ENCODE data around the gene LRRC2.
"Not testable (repeated sequence)": the region's sequence is repeated elsewhere in the genome, so short reads cannot be mapped to it uniquely, and the experiment has no call there.

The LRRC2 gene

DNA sequence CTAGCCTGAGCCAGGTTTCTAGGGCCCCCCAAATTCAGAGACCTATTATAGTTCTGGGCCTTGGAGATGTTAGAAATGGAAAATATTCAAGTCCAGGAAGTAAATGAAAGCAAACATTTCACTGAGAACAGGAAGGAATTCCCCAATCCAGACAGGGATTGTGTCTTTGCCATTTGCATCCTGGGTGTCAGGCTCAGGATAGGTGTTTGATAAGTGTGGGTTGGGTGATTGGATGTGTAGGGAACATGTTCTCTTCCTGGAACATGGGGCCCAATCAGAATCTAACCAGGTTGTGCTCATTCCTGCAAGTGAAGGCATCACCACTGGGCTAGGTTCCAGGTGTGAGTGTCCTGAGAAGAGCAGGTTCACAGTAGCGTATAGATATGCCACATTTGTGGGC is 14.6 kb upstream of the LRRC2 start:
- DNase-seq, result no peak

DNA sequence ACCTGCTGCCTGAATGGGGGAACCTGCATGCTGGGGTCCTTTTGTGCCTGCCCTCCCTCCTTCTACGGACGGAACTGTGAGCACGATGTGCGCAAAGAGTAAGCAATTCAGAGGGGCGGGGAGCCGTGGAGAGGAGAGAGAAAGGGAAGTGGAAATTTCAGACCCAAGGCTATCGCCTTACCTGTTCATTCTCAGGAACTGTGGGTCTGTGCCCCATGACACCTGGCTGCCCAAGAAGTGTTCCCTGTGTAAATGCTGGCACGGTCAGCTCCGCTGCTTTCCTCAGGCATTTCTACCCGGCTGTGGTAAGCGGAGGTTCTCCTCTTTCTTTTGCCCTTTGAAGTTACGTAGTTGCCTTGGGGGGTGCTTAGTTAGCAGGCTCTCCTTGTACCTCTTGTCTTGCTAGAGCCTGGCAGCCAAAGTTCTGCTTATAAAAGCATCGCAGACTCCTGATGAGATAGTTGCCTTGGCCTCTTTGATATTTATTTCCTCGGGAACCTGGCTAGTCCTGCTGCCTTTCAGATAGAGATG is 13.7 kb upstream of the LRRC2 start:
- DNase-seq, result no peak

DNA sequence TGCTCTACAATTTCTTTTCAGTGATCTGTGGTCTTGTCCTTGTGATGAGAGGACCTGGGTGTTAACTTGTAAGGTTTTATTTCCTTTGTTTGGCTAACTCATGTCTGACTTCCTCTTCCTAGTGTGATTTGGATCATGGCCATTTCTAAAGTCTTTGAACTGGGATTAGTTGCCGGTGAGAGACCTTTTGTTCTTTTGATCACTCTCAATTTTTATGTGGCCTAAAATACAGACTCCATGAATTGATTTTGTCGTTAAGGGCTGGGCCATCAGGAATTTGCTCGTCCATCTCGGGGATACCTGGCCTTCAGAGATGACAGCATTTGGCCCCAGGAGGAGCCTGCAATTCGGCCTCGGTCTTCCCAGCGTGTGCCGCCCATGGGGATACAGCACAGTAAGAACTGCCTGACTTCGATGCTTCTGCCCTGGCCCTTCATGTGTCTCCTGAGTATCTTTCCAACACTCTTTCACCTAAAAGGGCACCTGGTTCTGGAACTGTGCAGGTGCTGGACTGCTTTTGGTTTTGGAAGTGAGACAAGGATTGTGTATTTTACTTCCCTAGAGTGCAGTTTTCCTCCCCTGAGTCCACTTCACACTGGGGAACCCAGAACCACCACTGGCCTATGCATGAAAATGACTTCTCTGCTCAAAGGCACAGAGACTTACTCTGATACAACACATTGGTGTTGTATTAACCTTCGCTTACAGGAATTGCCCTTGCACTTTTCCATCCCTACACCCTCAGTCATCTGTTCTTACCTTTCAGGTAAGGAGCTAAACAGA is 13.1 kb upstream of the LRRC2 start:
- no peak for DNase-seq

- DNase-seq, result not testable (repeated sequence)
These were observed 11.6 kb upstream of the LRRC2 start for GRCh38 chr3:46577580-46578249.

DNA sequence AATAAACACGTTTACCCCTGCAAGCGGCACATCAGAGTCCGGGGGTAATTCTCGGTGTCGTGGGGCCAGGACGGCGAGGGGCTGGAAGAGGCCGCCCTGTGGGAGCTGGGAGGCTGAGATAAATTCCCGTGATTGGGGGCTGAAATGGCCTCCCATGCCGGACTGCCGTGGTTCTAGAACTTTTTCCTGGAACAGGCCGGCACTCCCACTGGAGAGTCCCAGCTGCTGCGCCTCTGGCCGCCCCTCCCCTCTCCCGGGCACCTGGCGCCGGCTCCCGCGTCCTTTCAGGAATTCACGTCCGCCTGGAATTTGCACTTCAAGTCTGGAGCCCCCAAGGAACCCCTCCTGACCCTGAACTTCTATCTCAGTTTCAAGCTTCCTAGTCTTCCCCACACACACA is 10.8 kb upstream of the LRRC2 start:
- no peak for DNase-seq

GRCh38 chr3:46576386-46576785 is 10.3 kb upstream of the LRRC2 start:
- DNase-seq, result no peak

DNA sequence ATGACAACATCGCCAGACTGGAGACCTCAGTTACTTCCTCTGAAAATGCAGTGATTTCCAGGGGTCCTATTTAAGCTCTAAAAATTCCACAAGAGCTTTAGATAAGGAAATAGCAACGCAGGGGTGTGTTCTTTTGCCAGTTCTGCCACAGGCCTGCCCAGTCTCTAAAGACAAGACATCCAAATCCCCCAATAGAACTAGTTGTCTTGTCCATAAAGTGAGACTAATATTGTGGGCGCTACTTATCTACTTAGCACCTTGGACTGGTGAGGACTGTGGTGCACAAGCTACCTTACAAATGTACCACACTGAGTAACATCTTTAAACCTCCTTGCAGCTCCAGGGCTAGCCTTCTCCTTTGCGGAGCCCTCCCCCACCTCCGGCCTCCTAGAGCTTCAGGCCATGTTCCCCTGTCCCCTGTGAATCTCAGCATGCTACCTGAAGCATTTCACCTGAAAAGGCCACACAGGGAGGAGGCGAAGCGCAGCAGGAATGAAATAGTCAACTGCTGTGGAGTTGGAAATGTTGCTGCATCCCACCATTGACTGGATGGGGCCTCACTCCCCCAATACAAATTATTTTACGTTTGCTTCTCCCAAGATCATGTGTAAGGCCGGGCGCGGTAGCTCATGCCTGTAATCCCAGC is 9.6 kb upstream of the LRRC2 start:
- no peak for DNase-seq

DNA sequence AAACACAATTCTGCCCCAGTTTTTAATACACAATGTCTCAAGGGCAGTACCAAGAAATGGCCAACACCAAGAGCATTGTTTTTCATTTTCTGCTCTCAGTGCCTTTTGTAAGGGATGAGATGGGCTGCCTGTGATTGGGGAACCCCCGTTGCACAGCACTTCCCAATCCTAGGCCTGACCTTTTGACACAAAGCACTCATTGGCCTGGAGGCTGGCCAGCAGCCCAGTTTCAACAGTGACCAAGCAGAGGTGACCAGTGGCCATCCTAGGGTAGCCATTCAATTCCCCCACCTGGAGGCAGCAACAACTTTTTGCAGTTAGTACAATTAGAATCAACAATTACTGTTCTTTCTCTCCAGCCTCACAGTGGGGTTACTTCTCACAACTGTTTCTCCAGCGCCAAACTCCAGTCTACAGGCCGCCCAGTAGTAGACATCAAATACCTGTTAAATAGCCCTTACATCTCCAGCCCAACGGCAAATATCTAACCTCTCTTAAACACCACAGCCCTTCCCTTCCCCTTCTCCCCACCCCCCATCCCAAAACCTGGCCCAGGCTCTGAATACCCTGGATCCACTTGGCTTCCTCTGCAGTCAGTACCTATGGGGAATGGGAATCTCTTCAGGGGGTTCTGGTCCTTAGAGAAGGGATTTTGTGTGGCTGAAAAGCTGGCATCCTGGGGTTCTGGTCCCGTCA is 8.9 kb upstream of the LRRC2 start:
- no peak for DNase-seq

DNA sequence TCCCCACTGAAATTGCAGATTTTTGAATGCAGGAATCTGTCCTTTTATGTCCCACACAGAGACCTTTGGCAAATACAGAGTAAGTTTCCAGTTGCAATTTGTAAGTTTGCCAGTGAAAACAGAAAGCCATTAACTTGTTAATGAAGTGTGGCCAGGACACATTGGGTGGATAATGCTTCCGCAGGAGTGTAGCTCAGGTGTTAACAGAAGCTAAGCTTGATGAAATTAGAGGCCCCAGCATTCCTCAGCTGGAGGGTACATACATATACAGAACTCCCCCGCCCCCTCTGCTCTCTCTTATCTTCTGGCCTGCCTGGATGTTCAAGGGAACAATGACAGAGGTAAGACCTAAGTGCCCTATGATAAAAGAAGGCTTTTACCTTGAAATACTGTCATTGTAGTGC is 8.1 kb upstream of the LRRC2 start:
- DNase-seq, result no peak

DNA sequence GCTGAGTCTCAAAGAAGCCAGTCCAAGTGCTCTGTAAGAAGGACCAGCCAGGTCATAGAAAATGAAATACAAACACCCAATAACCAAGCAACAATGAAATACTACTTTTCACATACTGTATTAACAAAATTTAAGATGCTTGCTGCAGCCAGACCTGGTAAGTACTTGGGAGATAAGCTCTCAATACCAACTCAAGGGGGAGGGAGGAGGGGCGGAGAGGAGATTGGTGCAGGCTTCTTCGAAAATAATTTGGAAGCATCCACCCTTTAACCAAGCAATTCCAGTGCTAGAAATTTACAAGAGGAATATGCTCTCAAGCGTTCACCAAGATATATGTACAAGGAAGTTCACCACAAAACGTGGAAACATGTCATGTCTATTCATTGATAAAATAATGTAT is 7.6 kb upstream of the LRRC2 start:
- no peak for DNase-seq

- no peak for DNase-seq
These were observed 5.6 kb upstream of the LRRC2 start for GRCh38 chr3:46571684-46572083.

- DNase-seq, result no peak
These were observed 479 bp downstream of the LRRC2 start for GRCh38 chr3:46565607-46566039.

GRCh38 chr3:46565077-46565476 is 1.0 kb downstream of the LRRC2 start:
- no peak for DNase-seq

- DNase-seq, result no peak
These were observed 1.7 kb downstream of the LRRC2 start for GRCh38 chr3:46564190-46565021.

- DNase-seq, result peak; percentile 25
These were observed 4.2 kb downstream of the LRRC2 start for GRCh38 chr3:46561951-46562350.

DNA sequence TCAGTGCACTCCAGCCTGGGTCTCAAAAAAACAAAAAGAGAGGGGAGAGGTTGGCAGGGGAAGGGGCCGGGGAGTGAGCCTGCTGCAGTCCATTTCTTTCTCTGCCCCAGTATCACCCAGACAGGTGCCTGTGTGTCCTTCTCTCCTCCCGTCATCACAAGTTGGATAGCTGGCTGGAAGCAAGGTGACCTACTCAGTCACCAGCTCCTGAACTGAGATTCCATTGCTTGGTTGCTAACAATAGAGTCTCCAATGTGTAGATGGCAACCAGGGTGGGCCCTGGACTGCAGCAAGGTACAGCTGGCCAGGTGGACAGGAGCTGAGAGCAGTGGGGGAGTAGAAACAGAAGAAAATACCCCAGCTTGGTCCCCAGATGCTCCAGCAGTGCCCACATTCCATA is 4.6 kb downstream of the LRRC2 start:
- no peak for DNase-seq

- no peak for DNase-seq
These were observed 6.9 kb downstream of the LRRC2 start for GRCh38 chr3:46559091-46559704.

DNA sequence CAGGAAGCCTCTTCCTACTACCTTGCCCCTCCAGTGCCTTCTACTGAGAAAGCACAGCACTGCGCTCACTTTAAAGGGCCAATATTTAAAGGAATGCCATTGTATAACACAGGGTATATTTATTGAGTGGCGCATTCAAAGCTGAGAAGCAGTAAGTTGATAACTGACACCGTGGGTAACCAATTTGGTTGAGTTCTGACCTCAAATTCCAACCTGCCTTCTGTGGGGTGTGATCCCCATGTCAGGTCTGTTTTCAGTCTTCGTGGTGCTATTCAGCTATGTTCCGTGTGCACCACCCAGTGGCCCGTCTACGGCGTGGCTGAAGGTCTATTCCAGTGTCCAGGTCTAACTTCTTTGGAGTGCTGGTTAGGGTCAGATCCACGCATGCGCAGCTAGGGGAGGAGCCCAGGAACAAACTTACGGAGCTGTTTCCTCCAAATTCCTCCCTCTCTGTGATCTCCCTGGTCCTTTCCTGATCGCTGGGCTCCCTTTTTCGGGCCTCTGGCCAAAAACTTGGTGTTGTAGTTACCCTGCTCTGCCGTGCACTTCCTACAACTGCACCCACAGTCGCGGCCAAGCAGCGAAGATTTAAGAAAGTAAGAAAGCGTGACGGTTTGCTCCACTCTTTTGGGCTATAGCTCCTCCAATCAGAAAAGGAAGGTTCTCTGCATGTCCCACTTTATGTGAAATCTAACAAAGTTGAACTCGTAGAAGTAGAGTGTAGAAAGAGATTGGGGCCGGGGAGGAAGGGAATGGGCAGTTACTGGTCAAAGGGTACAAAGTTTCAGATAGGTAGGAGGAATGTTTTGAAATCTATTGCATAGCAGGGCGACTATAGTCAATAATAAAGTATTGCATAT is 7.7 kb downstream of the LRRC2 start:
- peak; percentile 85 for DNase-seq

DNA sequence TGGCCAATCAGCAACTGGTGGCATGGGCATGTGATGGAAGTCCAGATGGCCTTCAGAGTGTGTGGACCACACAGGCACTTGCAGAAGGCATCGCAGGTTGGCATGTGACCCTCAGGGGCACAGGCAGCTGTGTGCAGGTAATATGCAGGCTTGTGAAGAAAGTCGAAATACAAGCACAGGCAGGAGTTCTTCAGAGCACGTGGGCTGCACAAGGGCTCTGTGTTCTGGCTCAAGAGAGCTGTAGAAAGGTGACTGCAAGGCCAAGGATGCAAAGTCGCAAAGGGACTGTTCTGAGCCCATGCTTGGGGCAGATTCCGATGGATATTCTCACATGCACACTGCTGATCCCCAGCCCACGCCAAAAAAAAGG is 8.3 kb downstream of the LRRC2 start:
- DNase-seq, result no peak

DNA sequence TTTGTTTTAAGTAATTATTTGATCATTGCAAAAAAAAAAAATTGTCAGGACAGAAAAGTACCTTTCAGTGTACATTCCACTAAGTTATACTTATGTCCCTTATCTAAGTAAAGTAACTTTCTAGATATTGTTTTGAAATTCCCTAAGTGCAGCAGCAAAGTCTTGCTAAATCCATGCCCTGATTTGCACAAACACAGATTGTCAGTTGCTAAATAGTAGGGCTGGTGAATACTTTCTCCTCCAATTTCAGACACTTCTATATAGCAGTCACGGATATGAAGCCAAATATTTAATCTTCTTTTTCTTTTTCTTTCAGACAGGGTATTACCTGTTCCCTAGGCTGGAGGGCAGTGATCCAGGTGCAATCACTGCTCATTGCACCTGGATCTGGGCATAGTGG is 12.9 kb downstream of the LRRC2 start:
- DNase-seq, result no peak

- DNase-seq, result no peak
These were observed 13.6 kb downstream of the LRRC2 start for GRCh38 chr3:46552538-46552937.
